NCI-H2081 treated with DMSO at 0.1 percent for 48 hours (cell line): Measurements from ENCODE around the gene RGR.
"Not testable (repeated sequence)": the region's sequence is repeated elsewhere in the genome, so short reads cannot be mapped to it uniquely, and the experiment has no call there.

Source experiments
- DNase-seq: peaks from one replicate; lab custom pipeline; 2025; lab: John Stamatoyannopoulos, UW

The RGR gene

GRCh38 chr10:84258034-84258695, 13.3 kb downstream of the RGR start:
- DNase-seq = no peak

GRCh38 chr10:84261236-84261915, 16.5 kb downstream of the RGR start:
- DNase-seq = no peak

- DNase-seq = no peak
Observed at GRCh38 chr10:84262190-84262956, 17.5 kb downstream of the RGR start.

GRCh38 chr10:84263716-84264115, 18.9 kb downstream of the RGR start:
- DNase-seq = no peak

- peak; percentile 3 for DNase-seq
Observed at GRCh38 chr10:84264611-84265141, 19.8 kb downstream of the RGR start.

GRCh38 chr10:84265418-84265817, 20.6 kb downstream of the RGR start:
- DNase-seq = peak; percentile 1

GRCh38 chr10:84267503-84268126, 22.8 kb downstream of the RGR start:
- no peak for DNase-seq

- DNase-seq = no peak
Observed at GRCh38 chr10:84269162-84269561, 24.3 kb downstream of the RGR start.

- DNase-seq = no peak
Observed at GRCh38 chr10:84269773-84270172, 24.9 kb downstream of the RGR start.

- DNase-seq = peak; percentile 0
Observed at GRCh38 chr10:84270708-84271107, 25.9 kb downstream of the RGR start.

GRCh38 chr10:84279876-84280475, 35.1 kb downstream of the RGR start:
- not testable (repeated sequence) for DNase-seq

GRCh38 chr10:84286695-84287094, 41.8 kb downstream of the RGR start:
- DNase-seq = no peak

- no peak for DNase-seq
Observed at GRCh38 chr10:84288151-84288550, 43.3 kb downstream of the RGR start.

- no peak for DNase-seq
Observed at GRCh38 chr10:84289521-84290200, 44.8 kb downstream of the RGR start.

GRCh38 chr10:84290235-84290634, 45.4 kb downstream of the RGR start:
- DNase-seq = no peak

- DNase-seq = no peak
Observed at GRCh38 chr10:84291384-84291783, 46.5 kb downstream of the RGR start.

GRCh38 chr10:84292502-84292901, 47.6 kb downstream of the RGR start:
- DNase-seq = no peak

- DNase-seq = no peak
Observed at GRCh38 chr10:84293171-84293570, 48.3 kb downstream of the RGR start.

GRCh38 chr10:84293574-84294016, 48.7 kb downstream of the RGR start:
- DNase-seq = no peak

- DNase-seq = no peak
Observed at GRCh38 chr10:84294766-84295447, 50.1 kb downstream of the RGR start.
